Measurements from ENCODE around the gene SULT1A2.

SULT1A2 gene

GRCh38 chr16:28590384-28591340, 6.2 kb downstream of the SULT1A2 start:
- Mint-ChIP-seq H3K36me3 (ENCODE audit: low read depth) (peaks cover 71% of the 10 kb centered on the region), H3K27ac (no peak overlapping the region)

GRCh38 chr16:28589930-28590329, 6.9 kb downstream of the SULT1A2 start:
- Mint-ChIP-seq H3K36me3 (ENCODE audit: low read depth) (peaks cover 78% of the 10 kb centered on the region), H3K4me1 (ENCODE audit: low read depth) (peaks cover 9% of the 10 kb centered on the region), H3K9me3 (no peaks in the 10 kb centered on the region), H3K4me3 (no peak overlapping the region), H3K27me3 (no peaks in the 10 kb centered on the region), H3K27ac (no peak overlapping the region)
- intact Hi-C loops (cut with micrococcal nuclease) = no loop called here

More at GRCh38 chr16:28590384-28591340, 6.2 kb downstream of the SULT1A2 start:
- H3K4me1 Mint-ChIP-seq (ENCODE audit: low read depth) = peaks cover 5% of the 10 kb centered on the region
- H3K27me3 Mint-ChIP-seq = peaks cover 2% of the 10 kb centered on the region
- no peak overlapping the region for H3K4me3 Mint-ChIP-seq
- H3K9me3 Mint-ChIP-seq = no peaks in the 10 kb centered on the region
- intact Hi-C loops (cut with micrococcal nuclease) = no loop called here

DNA sequence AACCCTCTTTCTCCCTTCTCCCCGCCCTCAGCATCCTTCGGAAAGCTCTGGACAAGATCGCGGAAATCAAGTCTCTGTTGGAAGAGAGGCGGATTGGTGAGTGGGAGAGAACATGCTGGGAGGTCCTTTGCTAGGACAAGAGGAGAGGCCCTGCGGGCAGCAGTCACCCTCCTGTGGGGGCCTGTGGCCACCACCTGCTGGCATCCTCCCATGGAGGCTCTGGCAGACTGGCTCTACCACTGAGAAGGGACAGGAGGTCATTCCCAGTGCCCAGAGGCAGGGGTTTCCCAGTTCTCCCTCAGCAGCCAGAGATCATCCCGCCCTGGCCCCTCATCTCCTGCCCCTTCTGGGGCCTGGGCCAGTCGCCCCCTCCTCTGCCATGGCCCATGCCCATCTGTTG, 7.8 kb downstream of the SULT1A2 start:
- Mint-ChIP-seq H3K4me3 (no peak overlapping the region), H3K27me3 (no peaks in the 10 kb centered on the region), H3K36me3 (ENCODE audit: low read depth) (peaks cover 86% of the 10 kb centered on the region), H3K4me1 (ENCODE audit: low read depth) (peaks cover 9% of the 10 kb centered on the region), H3K27ac (no peak overlapping the region), H3K9me3 (no peaks in the 10 kb centered on the region)
- intact Hi-C loops (cut with micrococcal nuclease) = no loop called here

DNA sequence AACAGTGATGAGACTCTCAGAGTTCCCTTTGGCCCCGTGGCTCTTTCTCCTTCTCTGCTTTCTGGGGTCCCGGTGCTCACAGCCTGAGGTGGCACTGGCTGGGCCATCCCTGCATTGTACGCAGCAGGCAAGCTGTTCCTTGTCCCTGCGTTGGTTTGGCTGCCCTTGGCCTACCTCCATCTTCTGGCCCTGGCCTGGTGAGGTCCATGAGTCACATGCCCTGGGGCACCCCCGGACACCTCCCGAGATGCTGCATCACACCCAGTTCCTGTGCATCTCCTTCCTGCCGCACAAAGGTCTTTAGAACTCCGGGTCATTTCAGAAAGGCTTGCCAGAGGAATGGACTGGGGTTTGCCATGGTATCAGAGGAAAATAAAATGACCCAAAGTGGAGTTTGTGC, 9.5 kb downstream of the SULT1A2 start:
- intact Hi-C loops (cut with micrococcal nuclease) = no loop called here
- H3K4me3 Mint-ChIP-seq = no peak overlapping the region
- H3K36me3 Mint-ChIP-seq (ENCODE audit: low read depth) = peaks cover 96% of the 10 kb centered on the region
- peaks cover 9% of the 10 kb centered on the region for H3K4me1 Mint-ChIP-seq (ENCODE audit: low read depth)
- H3K9me3 Mint-ChIP-seq = no peaks in the 10 kb centered on the region
- H3K27me3 Mint-ChIP-seq = no peaks in the 10 kb centered on the region
- H3K27ac Mint-ChIP-seq = no peak overlapping the region

DNA sequence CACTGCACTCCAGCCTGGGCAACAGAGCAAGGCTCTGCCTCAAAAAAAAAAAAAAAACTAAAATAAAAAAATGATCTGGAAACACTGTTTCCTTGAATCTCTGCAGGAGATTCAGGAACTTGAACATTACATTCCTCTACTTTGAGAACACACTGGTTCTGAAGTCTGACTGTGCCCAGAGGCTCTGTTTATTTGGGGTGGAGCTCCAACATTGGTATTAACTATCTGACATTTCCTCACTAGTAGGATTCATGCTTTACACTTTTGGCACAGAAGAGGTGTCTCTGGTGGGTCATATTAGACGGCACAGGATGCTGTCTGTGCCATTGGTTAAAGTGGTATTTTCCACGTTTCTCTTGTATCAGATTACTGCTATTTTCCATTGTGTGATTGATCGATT, 10.4 kb downstream of the SULT1A2 start:
- Mint-ChIP-seq H3K4me3 (no peak overlapping the region), H3K9me3 (no peaks in the 10 kb centered on the region)

GRCh38 chr16:28585674-28586073, 11.2 kb downstream of the SULT1A2 start:
- intact Hi-C loops (cut with micrococcal nuclease) = no loop called here
- Mint-ChIP-seq H3K4me1 (ENCODE audit: low read depth) (peaks cover 9% of the 10 kb centered on the region), H3K9me3 (no peaks in the 10 kb centered on the region), H3K36me3 (ENCODE audit: low read depth) (peaks cover 96% of the 10 kb centered on the region), H3K27me3 (no peaks in the 10 kb centered on the region), H3K4me3 (no peak overlapping the region), H3K27ac (no peak overlapping the region)

More for the DNA sequence above, 10.4 kb downstream of the SULT1A2 start:
- Mint-ChIP-seq H3K36me3 (ENCODE audit: low read depth) (peaks cover 96% of the 10 kb centered on the region), H3K27me3 (no peaks in the 10 kb centered on the region), H3K4me1 (ENCODE audit: low read depth) (peaks cover 9% of the 10 kb centered on the region), H3K27ac (no peak overlapping the region)
- intact Hi-C loops (cut with micrococcal nuclease) = no loop called here

GRCh38 chr16:28580726-28581315, 16.0 kb downstream of the SULT1A2 start:
- H3K9me3 Mint-ChIP-seq = no peaks in the 10 kb centered on the region
- no peaks in the 10 kb centered on the region for H3K27me3 Mint-ChIP-seq
- peaks cover 64% of the 10 kb centered on the region for H3K36me3 Mint-ChIP-seq (ENCODE audit: low read depth)
- intact Hi-C loops (cut with micrococcal nuclease) = no loop called here
- H3K27ac Mint-ChIP-seq = no peak overlapping the region
- H3K4me1 Mint-ChIP-seq (ENCODE audit: low read depth) = peaks cover 5% of the 10 kb centered on the region
- H3K4me3 Mint-ChIP-seq = no peak overlapping the region

DNA sequence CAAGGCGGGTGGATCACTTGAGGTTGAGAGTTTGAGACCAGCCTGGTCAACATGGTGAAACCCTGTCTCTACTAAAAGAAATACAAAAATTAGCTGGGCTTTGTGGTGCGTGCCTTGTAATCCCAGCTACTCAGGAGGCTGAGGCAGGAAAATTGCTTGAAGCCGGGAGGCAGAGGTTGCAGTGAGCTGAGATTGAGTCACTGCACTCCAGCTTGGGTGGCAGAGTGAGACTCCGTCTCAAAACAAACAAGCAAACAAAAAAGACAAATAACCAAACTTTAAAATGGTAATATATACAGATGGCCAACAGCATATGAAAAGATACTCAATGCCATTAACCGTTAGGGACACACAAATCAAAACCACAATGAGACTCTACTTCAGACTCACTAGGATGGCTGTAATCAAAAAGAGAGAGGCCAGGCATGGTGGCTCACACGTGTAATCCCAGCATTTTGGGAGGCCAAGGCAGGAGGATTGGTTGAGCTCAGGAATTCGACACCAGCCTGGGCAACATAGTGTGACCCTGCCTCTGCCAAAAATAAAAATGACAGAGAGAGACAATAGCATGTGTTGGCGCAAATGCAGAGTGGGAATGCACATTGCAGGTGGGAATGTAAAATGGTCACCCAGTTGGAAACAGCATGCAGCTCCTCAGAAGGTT, 21.3 kb downstream of the SULT1A2 start:
- H3K4me3 Mint-ChIP-seq = no peak overlapping the region
- H3K27ac Mint-ChIP-seq = no peak overlapping the region
- no peaks in the 10 kb centered on the region for H3K9me3 Mint-ChIP-seq
- peaks cover 28% of the 10 kb centered on the region for H3K4me1 Mint-ChIP-seq (ENCODE audit: low read depth)
- no peaks in the 10 kb centered on the region for H3K27me3 Mint-ChIP-seq
- H3K36me3 Mint-ChIP-seq (ENCODE audit: low read depth) = peaks cover 12% of the 10 kb centered on the region
- intact Hi-C loops (cut with micrococcal nuclease) = no loop called here

- no peaks in the 10 kb centered on the region for H3K27me3 Mint-ChIP-seq
- no peak overlapping the region for H3K4me3 Mint-ChIP-seq
- H3K4me1 Mint-ChIP-seq (ENCODE audit: low read depth) = peaks cover 28% of the 10 kb centered on the region
- intact Hi-C loops (cut with micrococcal nuclease) = no loop called here
- H3K36me3 Mint-ChIP-seq (ENCODE audit: low read depth) = peaks cover 5% of the 10 kb centered on the region
- no peak overlapping the region for H3K27ac Mint-ChIP-seq
- H3K9me3 Mint-ChIP-seq = no peaks in the 10 kb centered on the region
Measured at GRCh38 chr16:28574925-28575324, 21.9 kb downstream of the SULT1A2 start.

- H3K27me3 Mint-ChIP-seq = no peaks in the 10 kb centered on the region
- H3K4me3 Mint-ChIP-seq = peak overlapping the region; percentile 9
- intact Hi-C loops (cut with micrococcal nuclease) = no loop called here
- H3K27ac Mint-ChIP-seq = peak overlapping the region; percentile 60
- H3K4me1 Mint-ChIP-seq (ENCODE audit: low read depth) = peaks cover 28% of the 10 kb centered on the region
- no peaks in the 10 kb centered on the region for H3K36me3 Mint-ChIP-seq (ENCODE audit: low read depth)
- H3K9me3 Mint-ChIP-seq = no peaks in the 10 kb centered on the region
Measured at GRCh38 chr16:28573738-28574718, 22.8 kb downstream of the SULT1A2 start.

DNA sequence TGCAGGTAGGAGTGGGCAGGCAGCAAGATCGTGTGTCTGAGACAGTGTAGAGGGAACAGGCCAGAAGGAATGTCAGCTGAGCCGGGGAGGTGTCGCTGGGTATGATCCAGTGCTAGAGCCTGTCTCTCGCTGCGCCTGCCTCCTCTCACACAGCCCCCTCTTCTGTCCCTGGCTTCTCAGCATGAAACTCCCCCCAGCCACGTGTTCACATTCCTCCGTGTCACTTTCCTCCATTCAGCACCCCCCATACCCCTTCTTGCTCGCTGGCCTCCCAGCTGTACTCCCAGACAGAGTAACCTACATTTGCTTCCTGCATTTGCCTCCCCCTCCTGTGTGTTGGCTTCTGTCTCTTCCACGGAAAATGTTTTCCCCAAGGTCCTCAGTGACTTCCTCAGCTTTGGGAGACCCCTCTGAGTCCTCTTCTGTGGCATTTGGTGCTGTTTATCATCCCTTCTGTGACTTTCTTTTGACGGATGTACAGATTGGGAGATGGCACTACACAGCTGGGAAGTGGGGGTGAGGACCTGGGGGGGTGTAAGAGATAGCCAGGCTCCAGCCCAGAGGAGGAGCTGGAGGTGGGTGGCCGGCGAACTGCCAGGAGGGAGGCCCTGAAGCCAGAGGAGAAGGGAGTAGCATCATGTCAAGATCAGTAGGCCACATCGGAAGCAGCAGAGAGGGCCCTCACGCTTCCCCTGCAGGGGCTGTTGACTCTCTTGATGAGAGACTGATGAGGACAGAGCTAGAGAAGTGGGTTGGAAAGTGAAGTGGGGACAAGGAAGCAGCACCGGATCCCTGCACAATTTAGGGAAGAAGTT, 23.9 kb downstream of the SULT1A2 start:
- H3K27me3 Mint-ChIP-seq = no peaks in the 10 kb centered on the region
- H3K9me3 Mint-ChIP-seq = no peaks in the 10 kb centered on the region
- H3K4me1 Mint-ChIP-seq (ENCODE audit: low read depth) = peaks cover 28% of the 10 kb centered on the region
- peak overlapping the region; percentile 6 for H3K4me3 Mint-ChIP-seq
- intact Hi-C loops (cut with micrococcal nuclease) = no loop called here
- H3K27ac Mint-ChIP-seq = peak overlapping the region; percentile 60
- H3K36me3 Mint-ChIP-seq (ENCODE audit: low read depth) = no peaks in the 10 kb centered on the region

DNA sequence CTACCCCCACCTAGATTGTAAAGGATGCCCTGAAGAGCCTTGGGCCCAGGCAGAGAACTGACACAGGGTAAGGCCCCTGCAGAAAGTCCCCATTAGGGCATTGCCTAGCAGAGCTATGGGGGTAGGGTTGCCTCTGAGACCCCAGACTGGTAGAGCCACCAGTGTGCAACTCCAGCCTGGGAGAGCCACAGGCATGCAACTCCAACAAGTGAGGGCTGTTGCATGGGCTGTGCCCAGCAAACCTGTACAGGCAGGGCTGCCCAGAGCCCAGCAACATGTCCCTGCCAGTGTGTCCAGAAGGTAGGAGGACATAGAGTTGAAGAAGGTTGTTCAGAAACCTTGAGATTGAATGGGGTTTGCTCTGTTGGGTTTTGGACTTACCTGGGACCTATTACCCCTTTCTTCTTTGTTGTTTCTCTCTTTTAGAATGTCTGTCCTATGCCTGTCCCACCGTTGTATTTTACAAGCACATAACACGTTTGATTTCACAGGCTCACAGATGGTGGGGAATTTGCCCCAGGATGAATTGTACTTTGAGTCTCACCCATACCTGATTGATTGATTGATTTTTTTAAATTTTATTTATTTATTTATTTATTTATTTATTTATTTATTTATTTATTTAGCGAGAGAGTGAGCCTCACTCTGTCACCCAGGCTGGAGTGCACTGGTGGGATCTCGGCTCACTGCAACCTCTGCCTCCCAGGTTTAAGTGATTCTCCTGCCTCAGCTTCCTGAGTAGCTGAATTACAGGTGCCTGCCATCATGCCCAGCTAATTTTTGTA, 26.7 kb downstream of the SULT1A2 start:
- H3K4me1 Mint-ChIP-seq (ENCODE audit: low read depth) = peaks cover 34% of the 10 kb centered on the region
- intact Hi-C loops (cut with micrococcal nuclease) = no loop called here
- H3K27me3 Mint-ChIP-seq = no peaks in the 10 kb centered on the region
- no peak overlapping the region for H3K27ac Mint-ChIP-seq
- H3K4me3 Mint-ChIP-seq = no peak overlapping the region
- H3K36me3 Mint-ChIP-seq (ENCODE audit: low read depth) = peaks cover 23% of the 10 kb centered on the region
- H3K9me3 Mint-ChIP-seq = peaks cover 9% of the 10 kb centered on the region
